H1 (cell line): ENCODE results near the gene TTC38. TPM values are rescaled to one million over a fixed set of nuclear protein-coding genes. Genes with fewer than 3 reads are reported as not detected.

Experiments
- CTCF ChIA-PET: fragments of 300-600 bp; sonication (Branson Sonifier 250); formaldehyde crosslinking; loops from one replicate; lab custom pipeline; 2021; ENCODE audit not compliant: partially characterized antibody; lab: Charles Lee
- POLR2A ChIA-PET: fragments of 300-600 bp; sonication (Branson Sonifier 250); formaldehyde crosslinking; loops from one replicate; lab custom pipeline; 2021; ENCODE audit warnings: inconsistent platforms; ENCODE audit not compliant: partially characterized antibody; lab: Charles Lee
- DNase-seq, 2 experiments: peaks; one replicate each; pipeline versions ENCODE4 v3.0.0 to v3.0.0-alpha.2; 2010 to 2022; ENCODE audit warnings: low spot score in 2 of 2, low read depth in 1 of 2, mixed read lengths in 1 of 2
- FAIRE-seq: peaks from 2 replicates; lab custom pipeline; 2011; peaks lifted over from hg19 to GRCh38; lab: Jason Lieb, UNC
- H2AFZ ChIP-seq: 2 replicates; pipeline ENCODE4 v1.8.1; 2012; ENCODE audit warnings: low read length, inconsistent platforms
- H2AK5ac ChIP-seq: 2 replicates; pipeline ENCODE4 v1.6.1; 2013; ENCODE audit warnings: low read depth, low read length
- H2BK120ac ChIP-seq: replicated peaks from 2 replicates; pipeline ENCODE3; 2013; ENCODE audit warnings: low read depth, low read length, inconsistent platforms
- H2BK12ac ChIP-seq: 2 replicates; pipeline ENCODE4 v1.6.1; 2013; ENCODE audit warnings: low read depth, low read length
- H2BK15ac ChIP-seq: 2 replicates; pipeline ENCODE4 v1.6.1; 2013; ENCODE audit warnings: low read length
- H2BK20ac ChIP-seq: 2 replicates; pipeline ENCODE4 v1.6.1; 2013; ENCODE audit warnings: low read length
- H2BK5ac ChIP-seq: 2 replicates; pipeline ENCODE4 v1.6.1; 2013; ENCODE audit warnings: low read depth, low read length
- H3K14ac ChIP-seq: 2 replicates; pipeline ENCODE4 v1.6.1; 2013; ENCODE audit warnings: inconsistent platforms; ENCODE audit not compliant: insufficient read length
- H3K18ac ChIP-seq: 2 replicates; pipeline ENCODE4 v1.6.1; 2013; ENCODE audit warnings: low read length; ENCODE audit errors: extremely low read depth
- H3K23ac ChIP-seq: 2 replicates; pipeline ENCODE4 v1.6.1; 2013; ENCODE audit warnings: inconsistent platforms; ENCODE audit not compliant: insufficient read length
- H3K23me2 ChIP-seq: 2 replicates; pipeline ENCODE4 v1.6.1; 2013; ENCODE audit warnings: low read depth, low read length
- H3K27ac ChIP-seq: 2 replicates; pipeline ENCODE4 v1.6.1; 2011; ENCODE audit warnings: low read depth, low read length, inconsistent platforms
- H3K27me3 ChIP-seq, 4 experiments: replicated peaks in 1 of 4; 1 replicate in 1 of 4; 2 replicates in 3 of 4; pipeline versions ENCODE4 v1.6.1 to v1.8.1; 2011 to 2013; ENCODE audit warnings: low read length in 3 of 4, mild to moderate bottlenecking in 3 of 4, inconsistent platforms in 2 of 4, mixed read lengths in 2 of 4, moderate library complexity in 1 of 4; ENCODE audit not compliant: control insufficient read depth in 3 of 4, insufficient read depth in 3 of 4; ENCODE audit errors: extremely low read depth in 1 of 4
- H3K36me3 ChIP-seq, 4 experiments: 2 replicates each; pipeline versions ENCODE4 v1.6.1 to v1.8.1; 2011 to 2013; ENCODE audit warnings: mild to moderate bottlenecking in 4 of 4, low read length in 3 of 4, moderate library complexity in 2 of 4, control low read depth in 1 of 4, inconsistent platforms in 1 of 4; ENCODE audit not compliant: insufficient read depth in 4 of 4, control insufficient read depth in 2 of 4
- H3K4ac ChIP-seq: replicated peaks from 2 replicates; pipeline ENCODE3; 2013; ENCODE audit warnings: low read length, low read depth, mixed read lengths, inconsistent platforms; ENCODE audit not compliant: insufficient read length
- H3K4me1 ChIP-seq, 4 experiments: replicated peaks in 1 of 4; 1 replicate in 1 of 4; 2 replicates in 3 of 4; pipeline versions ENCODE4 v1.6.1 to v1.8.1; 2011 to 2013; ENCODE audit warnings: low read length in 3 of 4, inconsistent platforms in 2 of 4, mixed read lengths in 1 of 4; ENCODE audit not compliant: insufficient read depth in 4 of 4, control insufficient read depth in 3 of 4
- H3K4me2 ChIP-seq, 2 experiments: 2 replicates each; pipeline versions ENCODE4 v1.6.1 to v1.8.1; 2011 to 2013; ENCODE audit warnings: low read depth in 2 of 2, low read length in 2 of 2, control low read depth in 1 of 2, inconsistent platforms in 1 of 2, mild to moderate bottlenecking in 1 of 2; ENCODE audit not compliant: insufficient read depth in 1 of 2
- H3K4me3 ChIP-seq, 4 experiments: fragments of 200-600, 300-600 bp in 1 of 4; sonication (generic), shearing (Covaris generic), sonication (Bioruptor Twin) in 1 of 4; 2 replicates each; pipeline versions ENCODE4 v1.5.1 to v1.8.1; 2011 to 2016; ENCODE audit warnings: low read length in 4 of 4, low read depth in 3 of 4, control low read depth in 2 of 4, inconsistent platforms in 2 of 4, mild to moderate bottlenecking in 2 of 4, mixed read lengths in 1 of 4, moderate library complexity in 1 of 4; ENCODE audit not compliant: insufficient read depth in 2 of 4; ENCODE audit errors: extremely low read depth in 1 of 4
- H3K56ac ChIP-seq: replicated peaks from 2 replicates; pipeline ENCODE3; 2013; ENCODE audit warnings: low read depth, mild to moderate bottlenecking, mixed read lengths, low read length, inconsistent platforms; ENCODE audit not compliant: insufficient read length
- H3K79me1 ChIP-seq: 2 replicates; pipeline ENCODE4 v1.6.1; 2013; ENCODE audit warnings: low read depth, low read length, control low read depth
- H3K79me2 ChIP-seq, 2 experiments: 2 replicates each; pipeline versions ENCODE4 v1.6.1 to v1.8.1; 2012 to 2013; ENCODE audit warnings: low read length in 2 of 2, mild to moderate bottlenecking in 2 of 2, inconsistent platforms in 1 of 2; ENCODE audit not compliant: insufficient read depth in 2 of 2, control insufficient read depth in 1 of 2
- H3K9ac ChIP-seq, 4 experiments: replicated peaks in 1 of 4; 1 replicate in 1 of 4; 2 replicates in 3 of 4; pipeline versions ENCODE4 v1.6.1 to v1.8.1; 2011 to 2013; ENCODE audit warnings: low read depth in 3 of 4, low read length in 3 of 4, control low read depth in 2 of 4, mild to moderate bottlenecking in 2 of 4, moderate library complexity in 2 of 4, inconsistent platforms in 1 of 4; ENCODE audit errors: extremely low read depth in 1 of 4
- H3K9me3 ChIP-seq, 2 experiments: 2 replicates each; pipeline versions ENCODE4 v1.6.1 to v1.8.1; 2012 to 2013; ENCODE audit warnings: mild to moderate bottlenecking in 2 of 2, moderate library complexity in 2 of 2, control low read depth in 1 of 2, inconsistent platforms in 1 of 2, low read depth in 1 of 2, low read length in 1 of 2, mixed read lengths in 1 of 2; ENCODE audit not compliant: insufficient read depth in 2 of 2
- H4K20me1 ChIP-seq, 2 experiments: replicated peaks in 1 of 2; 2 replicates each; pipeline versions ENCODE3 to v1.8.1; 2011 to 2013; ENCODE audit warnings: inconsistent platforms in 2 of 2, low read length in 2 of 2, mild to moderate bottlenecking in 1 of 2; ENCODE audit not compliant: insufficient read depth in 2 of 2, control insufficient read depth in 1 of 2
- H4K5ac ChIP-seq: 2 replicates; pipeline ENCODE4 v1.6.1; 2013; ENCODE audit warnings: low read length, low read depth, mixed read lengths, inconsistent platforms; ENCODE audit not compliant: insufficient read length
- H4K8ac ChIP-seq: 2 replicates; pipeline ENCODE4 v1.8.0; 2013; ENCODE audit warnings: mild to moderate bottlenecking, moderate library complexity, low read length, inconsistent platforms; ENCODE audit not compliant: insufficient read depth; ENCODE audit errors: extremely low read depth
- H4K91ac ChIP-seq: replicated peaks from 2 replicates; pipeline ENCODE3; 2013; ENCODE audit warnings: low read length, mixed read lengths, inconsistent platforms; ENCODE audit not compliant: insufficient read length
- BACH1 ChIP-seq: IDR thresholded peaks from 2 replicates; pipeline ENCODE4 v1.6.1; 2012; ENCODE audit warnings: low read length, improper control_type of control experiment
- CHD1 ChIP-seq: IDR thresholded peaks from 2 replicates; pipeline ENCODE4 v1.6.1; 2012; ENCODE audit warnings: low read depth, low read length, improper control_type of control experiment
- EZH2 ChIP-seq: fragments of 200-600 bp; sonication (generic); IDR thresholded peaks from 2 replicates; pipeline ENCODE4 v1.7.1; 2012; ENCODE audit warnings: low read depth, mild to moderate bottlenecking, moderate library complexity, low read length, inconsistent platforms; ENCODE audit not compliant: severe bottlenecking
- KDM1A ChIP-seq: fragments of 200-600, 300-600 bp; sonication (generic); IDR thresholded peaks from 2 replicates; pipeline ENCODE4 v1.7.1; 2016; ENCODE audit warnings: mild to moderate bottlenecking, low read length, borderline replicate concordance
- KDM5A ChIP-seq: fragments of 200-600 bp; IDR thresholded peaks from 2 replicates; pipeline ENCODE4 v1.7.1; 2012; ENCODE audit warnings: mild to moderate bottlenecking, low read length, inconsistent platforms, mixed read lengths
- POLR2AphosphoS5 ChIP-seq: IDR thresholded peaks from 2 replicates; pipeline ENCODE4 v1.6.1; 2011; ENCODE audit warnings: low read depth, low read length
- RFX5 ChIP-seq: IDR thresholded peaks from 2 replicates; pipeline ENCODE4 v1.6.1; 2011; ENCODE audit warnings: low read depth, low read length, improper control_type of control experiment, borderline replicate concordance
- RXRA ChIP-seq: IDR thresholded peaks from 2 replicates; pipeline ENCODE4 v1.6.1; 2011; ENCODE audit warnings: low read depth, mild to moderate bottlenecking, low read length, moderate library complexity; ENCODE audit not compliant: insufficient read depth
- SIN3A ChIP-seq, 2 experiments: IDR thresholded peaks in 1 of 2; conservative IDR thresholded peaks in 1 of 2; 2 replicates each; pipeline ENCODE4 v1.6.1; 2011 to 2012; ENCODE audit warnings: low read length in 2 of 2, improper control_type of control experiment in 1 of 2, low read depth in 1 of 2, mild to moderate bottlenecking in 1 of 2
- SIRT6 ChIP-seq: IDR thresholded peaks from one replicate; pipeline ENCODE4 v1.7.1; 2012; ENCODE audit warnings: low read length, inconsistent platforms
- WGBS, 2 experiments: shearing (Covaris generic) in 1 of 2; methylation state at CpG; one replicate each; pipeline versions ENCODE4 v1.1.6 to v1.1.7; 2013 to 2015; ENCODE audit warnings: low lambda C conversion rate in 2 of 2, mixed read lengths in 2 of 2, inconsistent platforms in 1 of 2, low coverage in 1 of 2, missing lambda C conversion rate in 1 of 2; ENCODE audit not compliant: insufficient replicate concordance in 2 of 2, insufficient coverage in 1 of 2, insufficient read length in 1 of 2; ENCODE audit errors: extremely low coverage in 1 of 2, missing lambda C conversion rate in 1 of 2; 5-methylcytosine and 5-hydroxymethylcytosine counted together
- polyA plus RNA-seq, 7 experiments: library from polyadenylated mRNA; depleted of rRNA in 3 of 7; stranded (reverse) in 5 of 7; unstranded in 2 of 7; fragments of >200 nt in 5 of 7; fragments of 200-250 nt in 2 of 7; gene quantifications; 1 replicate in 5 of 7; 2 replicates in 1 of 7; 4 replicates in 1 of 7; pipeline versions ENCODE4 v1.2.1 to v1.2.3, GENCODE V29; 2011 to 2013; ENCODE audit warnings: missing spikeins in 2 of 7, mixed read lengths in 2 of 7
- total RNA-seq: library from RNA; stranded (reverse); fragmentation: NEBNext Ultra II Directional; extraction: Animal tissue kit (Norgen Biotek cat#: 25700); gene quantifications from 2 replicates; pipeline ENCODE4 v1.2.1, GENCODE V29; 2021
- TF ChIP-seq, protein P1 (sequence below): IDR thresholded peaks from 2 replicates; pipeline ENCODE4 v1.6.1; 2012; ENCODE audit warnings: inconsistent platforms
- TF ChIP-seq, protein P2 (sequence below): IDR thresholded peaks from 2 replicates; pipeline ENCODE4 v1.6.1; 2012; ENCODE audit warnings: inconsistent platforms

Gene TTC38
- total and polyA plus RNA-seq, 2 of the 8 experiments (the other 6 are each of a cell fraction or from before 2014, with no cell fraction given) = 25.3 to 34.8 TPM

DNA sequence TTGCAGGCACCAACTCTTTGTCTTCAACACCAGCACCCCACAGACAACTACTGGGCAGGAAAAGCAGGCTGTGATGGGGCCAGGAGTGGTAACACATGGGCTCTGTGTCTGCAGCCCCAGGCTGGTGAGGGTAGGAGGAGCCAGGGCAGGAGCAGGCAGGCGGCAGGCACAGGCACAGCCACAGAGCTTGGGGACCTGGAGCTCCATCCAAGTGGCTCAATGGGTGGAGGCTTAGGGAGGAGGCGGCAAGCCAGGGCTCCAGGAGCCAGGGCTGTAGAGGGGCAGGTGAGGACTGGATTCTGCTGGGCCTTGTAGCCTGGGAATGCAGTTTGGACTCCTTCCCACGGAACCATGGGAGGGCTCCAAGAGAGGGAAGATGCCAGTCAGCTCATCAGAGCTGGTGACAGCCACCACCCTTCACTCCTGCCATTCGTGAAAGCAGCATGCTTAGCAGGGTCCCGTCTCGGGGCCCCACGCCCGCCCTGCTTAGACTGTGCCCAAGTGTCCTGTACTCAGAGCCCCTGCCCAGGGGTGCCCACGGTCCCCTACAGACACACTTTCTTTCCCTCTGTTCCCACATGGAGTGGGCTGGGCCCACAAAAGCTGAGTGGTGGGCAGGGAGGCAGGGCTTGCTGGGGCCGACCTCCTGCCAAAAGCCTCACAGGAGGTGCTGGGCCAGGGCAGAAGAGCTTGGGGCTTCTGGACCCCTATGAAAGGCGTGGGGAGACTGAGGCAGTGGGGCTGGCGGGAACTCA is 12.4 kb downstream of the TTC38 start:
- H3K4me3 ChIP-seq = no peak overlapping the region

More for the DNA sequence above, 12.4 kb downstream of the TTC38 start:
- H3K23me2 ChIP-seq = no peaks in the 10 kb centered on the region
- H3K23ac ChIP-seq = no peak overlapping the region
- H3K36me3 ChIP-seq = peaks cover 8 to 17% (median 12%) of the 10 kb centered on the region in 4 experiments; a peak in 7 of 8 replicates
- H3K4me2 ChIP-seq = no peak overlapping the region
- peaks cover 0 to 3% of the 10 kb centered on the region in 2 experiments for H4K20me1 ChIP-seq
- no peak overlapping the region for H2BK120ac ChIP-seq
- WGBS, 2 experiments = 93% methylated on average over 12 of the region's 12 CpGs; no CpG with 5 or more reads in 1 of the 2 experiments
- no peaks in the 10 kb centered on the region for H3K9me3 ChIP-seq
- H3K27me3 ChIP-seq = no peaks in the 10 kb centered on the region
- no peaks in the 10 kb centered on the region for H3K4me1 ChIP-seq
- H2BK15ac ChIP-seq = no peak overlapping the region
- FAIRE-seq = no peak
- CTCF ChIA-PET = interaction anchor here (1.3 to 2.7 kb wide), 2 partner anchors 11 to 159 kb away, joined by 3 to 11 read pairs; no protein-coding TSS in a partner anchor
- POLR2A ChIA-PET = interaction anchor here (1.3 to 2.4 kb wide), 3 partner anchors 9 to 12 kb away, joined by 4 to 13 read pairs (median 7); partner anchors contain the start of gene TTC38
- H4K5ac ChIP-seq = no peak overlapping the region
- H2BK20ac ChIP-seq = no peak overlapping the region
- no peak overlapping the region for H2AK5ac ChIP-seq
- H3K79me2 ChIP-seq = no peaks in the 10 kb centered on the region
- TF ChIP-seq CHD1 (no peak), SIN3A (conservative IDR thresholded peaks at IDR 0.05 in 1 of 2, IDR thresholded peaks at IDR 0.05 in 1 of 2; ENCODE audit: low read depth in 1 of 2, low read length in 2 of 2) (no peak), RXRA (no peak), KDM5A (no peak), BACH1 (no peak), EZH2 (no peak), RFX5 (no peak), KDM1A (no peak), POLR2AphosphoS5 (no peak), SIRT6 (no peak)
- TF ChIP-seq, protein P1, sequence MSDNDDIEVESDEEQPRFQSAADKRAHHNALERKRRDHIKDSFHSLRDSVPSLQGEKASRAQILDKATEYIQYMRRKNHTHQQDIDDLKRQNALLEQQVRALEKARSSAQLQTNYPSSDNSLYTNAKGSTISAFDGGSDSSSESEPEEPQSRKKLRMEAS = no peak
- TF ChIP-seq, protein P2, sequence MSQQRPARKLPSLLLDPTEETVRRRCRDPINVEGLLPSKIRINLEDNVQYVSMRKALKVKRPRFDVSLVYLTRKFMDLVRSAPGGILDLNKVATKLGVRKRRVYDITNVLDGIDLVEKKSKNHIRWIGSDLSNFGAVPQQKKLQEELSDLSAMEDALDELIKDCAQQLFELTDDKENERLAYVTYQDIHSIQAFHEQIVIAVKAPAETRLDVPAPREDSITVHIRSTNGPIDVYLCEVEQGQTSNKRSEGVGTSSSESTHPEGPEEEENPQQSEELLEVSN = no peak
- TF ChIP-seq, all 59 proteins: peak for 0
- H3K18ac ChIP-seq = no peak overlapping the region
- no peak overlapping the region for H3K14ac ChIP-seq
- H2BK5ac ChIP-seq = no peak overlapping the region; the same call in 1 of the 2 replicates
- H4K8ac ChIP-seq = no peak overlapping the region
- no peak overlapping the region for H3K9ac ChIP-seq
- no peak overlapping the region for H3K27ac ChIP-seq
- H2AFZ ChIP-seq = no peak overlapping the region
- no peak overlapping the region for H3K4ac ChIP-seq
- no peaks in the 10 kb centered on the region for H3K79me1 ChIP-seq
- no peak for DNase-seq
- no peak overlapping the region for H4K91ac ChIP-seq
- no peak overlapping the region for H3K56ac ChIP-seq
- H2BK12ac ChIP-seq = no peak overlapping the region
